DND-41 (cell line): ENCODE results near the gene PCIF1.
A peak's percentile ranks its signal among the peaks of the same experiment; 100 is the strongest.

ENCODE experiments used
- ATAC-seq: fragments of 200-7000 bp; cut with Tn5 transposase; 3 replicates; pipeline ENCODE4 v1.9.1; 2021; ENCODE audit warnings: low read depth; ENCODE audit not compliant: insufficient read depth
- DNase-seq: peaks from one replicate; pipeline ENCODE4 v3.0.0-alpha.2; 2020
- H2AFZ ChIP-seq: 2 replicates; pipeline ENCODE4 v1.6.0; 2012; ENCODE audit warnings: low read depth, low read length
- H3K27ac ChIP-seq: 2 replicates; pipeline ENCODE4 v1.5.1; 2012; ENCODE audit warnings: low read length, inconsistent platforms
- H3K27me3 ChIP-seq: fragments of 200-600 bp; sonication (generic); 2 replicates; pipeline ENCODE4 v1.6.0; 2012; ENCODE audit warnings: low read length, mild to moderate bottlenecking, inconsistent platforms; ENCODE audit not compliant: insufficient read depth, poor library complexity
- H3K36me3 ChIP-seq: 2 replicates; pipeline ENCODE4 v1.5.1; 2012; ENCODE audit warnings: low read length, inconsistent platforms; ENCODE audit not compliant: insufficient read depth
- H3K4me1 ChIP-seq: 2 replicates; pipeline ENCODE4 v1.5.1; 2012; ENCODE audit warnings: mild to moderate bottlenecking, low read length; ENCODE audit not compliant: insufficient read depth
- H3K4me2 ChIP-seq: 2 replicates; pipeline ENCODE4 v1.6.0; 2012; ENCODE audit warnings: mild to moderate bottlenecking, moderate library complexity, low read length, inconsistent platforms; ENCODE audit not compliant: insufficient read depth
- H3K4me3 ChIP-seq, 2 experiments: fragments of 200-600 bp in 1 of 2; shearing (Covaris generic) in 1 of 2; 2 replicates each; pipeline ENCODE4 v1.5.1; 2012 to 2016; ENCODE audit warnings: inconsistent platforms in 2 of 2, low read length in 2 of 2, mild to moderate bottlenecking in 2 of 2, low read depth in 1 of 2, moderate library complexity in 1 of 2
- H3K79me2 ChIP-seq: 2 replicates; pipeline ENCODE4 v1.6.0; 2012; ENCODE audit warnings: low read length, inconsistent platforms; ENCODE audit not compliant: insufficient read depth
- H3K9ac ChIP-seq: 2 replicates; pipeline ENCODE4 v1.6.0; 2012; ENCODE audit warnings: low read depth, mild to moderate bottlenecking, inconsistent platforms, low read length, moderate library complexity
- H3K9me3 ChIP-seq: 2 replicates; pipeline ENCODE4 v1.5.1; 2012; ENCODE audit warnings: low read length, moderate library complexity, mild to moderate bottlenecking, inconsistent platforms; ENCODE audit not compliant: insufficient read depth, severe bottlenecking
- H4K20me1 ChIP-seq: 2 replicates; pipeline ENCODE4 v1.6.0; 2012; ENCODE audit warnings: low read length; ENCODE audit not compliant: insufficient read depth
- CTCF ChIP-seq: IDR thresholded peaks from 2 replicates; pipeline ENCODE4 v1.5.1; 2012; ENCODE audit warnings: borderline replicate concordance, low read length, moderate library complexity, mild to moderate bottlenecking; ENCODE audit not compliant: poor library complexity, severe bottlenecking; ENCODE audit errors: extremely low read depth
- EZH2 ChIP-seq: IDR thresholded peaks from 3 replicates; pipeline ENCODE4 v1.6.1; 2012; ENCODE audit warnings: borderline replicate concordance, low read depth, mild to moderate bottlenecking, moderate library complexity, low read length, inconsistent platforms; ENCODE audit not compliant: severe bottlenecking

PCIF1 gene

GRCh38 chr20:45946149-45946970, 11.9 kb downstream of the PCIF1 start:
- Histone ChIP-seq H3K4me1 (no peaks in the 10 kb centered on the region), H3K9ac (no peak overlapping the region), H3K9me3 (no peaks in the 10 kb centered on the region), H3K4me3 (no peak overlapping the region), H2AFZ (no peak overlapping the region), H4K20me1 (peaks cover 19% of the 10 kb centered on the region), H3K36me3 (peaks cover 90% of the 10 kb centered on the region), H3K27ac (no peak overlapping the region), H3K79me2 (no peaks in the 10 kb centered on the region), H3K4me2 (no peak overlapping the region), H3K27me3 (no peaks in the 10 kb centered on the region)
- ATAC-seq (no peak), DNase-seq (no peak)
- TF ChIP-seq CTCF (no peak), EZH2 (no peak)

GRCh38 chr20:45947110-45947866, 12.8 kb downstream of the PCIF1 start:
- ATAC-seq, result no peak
- no peak overlapping the region for H3K9ac ChIP-seq

GRCh38 chr20:45948261-45948733, 13.8 kb downstream of the PCIF1 start:
- peak overlapping the region; percentile 5; the same call in 1 of the 2 replicates for H3K27ac ChIP-seq
- H3K36me3 ChIP-seq, result peaks cover 95% of the 10 kb centered on the region
- H4K20me1 ChIP-seq, result peaks cover 19% of the 10 kb centered on the region
- ATAC-seq, result peak; percentile 10; the same call in 2 of the 3 replicates
- TF ChIP-seq CTCF (no peak), EZH2 (no peak)
- no peaks in the 10 kb centered on the region for H3K79me2 ChIP-seq
- H3K4me2 ChIP-seq, result no peak overlapping the region
- H3K27me3 ChIP-seq, result no peaks in the 10 kb centered on the region
- no peak overlapping the region for H2AFZ ChIP-seq
- H3K9ac ChIP-seq, result no peak overlapping the region
- no peak overlapping the region for H3K4me3 ChIP-seq
- DNase-seq, result no peak
- H3K4me1 ChIP-seq, result no peaks in the 10 kb centered on the region
- H3K9me3 ChIP-seq, result no peaks in the 10 kb centered on the region

More at GRCh38 chr20:45947110-45947866, 12.8 kb downstream of the PCIF1 start:
- Histone ChIP-seq H3K9me3 (no peaks in the 10 kb centered on the region), H4K20me1 (peaks cover 19% of the 10 kb centered on the region), H3K79me2 (no peaks in the 10 kb centered on the region), H3K27ac (no peak overlapping the region), H3K36me3 (peaks cover 95% of the 10 kb centered on the region), H2AFZ (no peak overlapping the region), H3K4me3 (no peak overlapping the region), H3K4me2 (no peak overlapping the region), H3K4me1 (no peaks in the 10 kb centered on the region), H3K27me3 (no peaks in the 10 kb centered on the region)
- TF ChIP-seq EZH2 (no peak), CTCF (no peak)
- DNase-seq, result no peak
